GM21528 (cell line): Measurements from ENCODE around the gene CBARP.
A peak's percentile ranks its signal among the peaks of the same experiment; 100 is the strongest.

Experiments
- ATAC-seq: cut with Tn5 transposase; IDR thresholded peaks from one replicate; pipeline ENCODE4 v1.9.1; 2021; ENCODE audit warnings: mild to moderate bottlenecking, moderate library complexity; ENCODE audit not compliant: unreplicated experiment, low FRiP score

The CBARP gene

GRCh38 chr19:1266129-1266915 lies 28.5 kb upstream of the CBARP start:
- ATAC-seq: peak; percentile 34

GRCh38 chr19:1265615-1266128 lies 27.9 kb upstream of the CBARP start:
- ATAC-seq: no peak

- no peak for ATAC-seq
These were observed 27.2 kb upstream of the CBARP start for GRCh38 chr19:1264801-1265614.

- ATAC-seq: no peak
These were observed 25.4 kb upstream of the CBARP start for GRCh38 chr19:1263188-1263587.

- no peak for ATAC-seq
These were observed 24.9 kb upstream of the CBARP start for GRCh38 chr19:1262623-1263123.

- ATAC-seq: no peak
These were observed 24.2 kb upstream of the CBARP start for GRCh38 chr19:1261798-1262622.

GRCh38 chr19:1261538-1261797 lies 23.7 kb upstream of the CBARP start:
- ATAC-seq: no peak

- ATAC-seq: peak; percentile 44
These were observed 23.1 kb upstream of the CBARP start for GRCh38 chr19:1260749-1261537.

GRCh38 chr19:1259876-1260748 lies 22.3 kb upstream of the CBARP start:
- peak; percentile 7 for ATAC-seq

GRCh38 chr19:1259206-1259875 lies 21.5 kb upstream of the CBARP start:
- ATAC-seq: no peak

- ATAC-seq: no peak
These were observed 21.0 kb upstream of the CBARP start for GRCh38 chr19:1258707-1259205.

- no peak for ATAC-seq
These were observed 20.3 kb upstream of the CBARP start for GRCh38 chr19:1258163-1258492.

- ATAC-seq: no peak
These were observed 19.8 kb upstream of the CBARP start for GRCh38 chr19:1257475-1258162.

- ATAC-seq: no peak
These were observed 19.1 kb upstream of the CBARP start for GRCh38 chr19:1256646-1257474.

- ATAC-seq: no peak
These were observed 17.7 kb upstream of the CBARP start for GRCh38 chr19:1255186-1256161.
